ENCODE results near the gene AGTRAP. TPM values are rescaled to one million over a fixed set of nuclear protein-coding genes. Genes with fewer than 3 reads are reported as not detected.

Gene AGTRAP
- total and polyA plus RNA-seq, 10 donors, result 40.8 to 120 (median 56.4) TPM

DNA sequence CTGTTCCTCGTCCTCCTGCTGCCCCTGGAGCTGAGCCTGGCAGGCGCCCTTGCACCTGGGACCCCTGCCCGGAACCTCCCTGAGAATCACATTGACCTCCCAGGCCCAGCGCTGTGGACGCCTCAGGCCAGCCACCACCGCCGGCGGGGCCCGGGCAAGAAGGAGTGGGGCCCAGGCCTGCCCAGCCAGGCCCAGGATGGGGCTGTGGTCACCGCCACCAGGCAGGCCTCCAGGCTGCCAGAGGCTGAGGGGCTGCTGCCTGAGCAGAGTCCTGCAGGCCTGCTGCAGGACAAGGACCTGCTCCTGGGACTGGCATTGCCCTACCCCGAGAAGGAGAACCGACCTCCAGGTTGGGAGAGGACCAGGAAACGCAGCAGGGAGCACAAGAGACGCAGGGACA is 29.6 kb upstream of the AGTRAP start:
- H3K9me3 ChIP-seq, result no peaks in the 10 kb centered on the region
- H3K4me1 ChIP-seq, result peaks cover 0 to 5% (median 0%) of the 10 kb centered on the region in 6 donors
- H3K27ac ChIP-seq, result no peak overlapping the region
- peaks cover 0 to 79% (median 15%) of the 10 kb centered on the region in 7 donors for H3K27me3 ChIP-seq (replicated peaks in 1 of 7)
- H3K4me3 ChIP-seq, result no peak overlapping the region
- H3K36me3 ChIP-seq, result no peaks in the 10 kb centered on the region
- 87 to 92% (median 91%) methylated on average over 4 to 14 of the region's 14 CpGs for WGBS, 5 donors
- DNase-seq, result no peak
- intact Hi-C loops (cut with DNase I; ENCODE audit: low total_unique reads), result no loop called here
- TF ChIP-seq POLR2AphosphoS5 (IDR thresholded peaks at IDR 0.05), result no peak
- no peak for TF ChIP-seq CTCF (IDR thresholded peaks at IDR 0.05 in 8 of 11, conservative IDR thresholded peaks at IDR 0.05 in 3 of 11)
- TF ChIP-seq POLR2A (IDR thresholded peaks at IDR 0.05), result no peak

DNA sequence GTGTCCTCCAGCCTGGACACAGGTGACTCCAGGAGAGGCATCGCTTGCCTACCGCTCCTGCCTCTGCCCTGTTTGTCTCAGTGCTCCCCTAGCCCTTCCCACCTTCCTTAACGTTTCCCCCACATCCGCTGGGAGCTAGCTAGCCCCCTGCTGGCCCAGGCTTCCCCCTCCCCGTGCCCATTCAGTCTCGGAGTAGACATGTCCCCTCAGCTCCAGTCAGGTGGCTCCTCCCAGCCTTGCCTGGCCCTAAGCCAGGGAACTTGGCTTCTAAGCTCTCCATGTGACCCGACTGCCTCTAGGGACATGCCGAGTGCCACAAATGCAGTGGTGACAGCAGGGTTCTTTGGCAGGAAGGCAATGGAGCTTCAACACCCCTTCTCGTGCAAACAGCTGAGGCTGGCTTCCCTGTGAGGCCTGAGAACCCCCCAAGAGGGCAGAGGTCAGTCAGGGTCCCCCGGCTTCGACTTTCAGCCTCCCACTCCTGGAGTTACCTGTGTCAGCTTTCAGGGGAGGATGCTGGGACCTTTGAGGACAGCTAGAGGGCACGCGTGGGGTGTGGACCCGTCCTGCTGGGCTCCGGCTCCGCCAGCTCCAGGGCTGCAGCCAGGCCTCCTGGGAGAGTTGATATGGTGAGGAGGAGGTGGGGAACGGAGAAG is 28.2 kb upstream of the AGTRAP start:
- no peak for TF ChIP-seq CTCF (IDR thresholded peaks at IDR 0.05 in 8 of 11, conservative IDR thresholded peaks at IDR 0.05 in 3 of 11)
- 48 to 56% (median 55%) methylated on average over 15 to 17 of the region's 17 CpGs for WGBS, 5 donors
- H3K27me3 ChIP-seq (replicated peaks in 1 of 7), result peaks cover 0 to 81% (median 9%) of the 10 kb centered on the region in 7 donors
- H3K36me3 ChIP-seq, result no peaks in the 10 kb centered on the region
- no peak for DNase-seq
- no peaks in the 10 kb centered on the region for H3K9me3 ChIP-seq
- peaks cover 0 to 3% (median 0%) of the 10 kb centered on the region in 6 donors for H3K4me1 ChIP-seq
- intact Hi-C loops (cut with DNase I; ENCODE audit: low total_unique reads), result no loop called here
- H3K4me3 ChIP-seq, result no peak overlapping the region
- H3K27ac ChIP-seq, result no peak overlapping the region

DNA sequence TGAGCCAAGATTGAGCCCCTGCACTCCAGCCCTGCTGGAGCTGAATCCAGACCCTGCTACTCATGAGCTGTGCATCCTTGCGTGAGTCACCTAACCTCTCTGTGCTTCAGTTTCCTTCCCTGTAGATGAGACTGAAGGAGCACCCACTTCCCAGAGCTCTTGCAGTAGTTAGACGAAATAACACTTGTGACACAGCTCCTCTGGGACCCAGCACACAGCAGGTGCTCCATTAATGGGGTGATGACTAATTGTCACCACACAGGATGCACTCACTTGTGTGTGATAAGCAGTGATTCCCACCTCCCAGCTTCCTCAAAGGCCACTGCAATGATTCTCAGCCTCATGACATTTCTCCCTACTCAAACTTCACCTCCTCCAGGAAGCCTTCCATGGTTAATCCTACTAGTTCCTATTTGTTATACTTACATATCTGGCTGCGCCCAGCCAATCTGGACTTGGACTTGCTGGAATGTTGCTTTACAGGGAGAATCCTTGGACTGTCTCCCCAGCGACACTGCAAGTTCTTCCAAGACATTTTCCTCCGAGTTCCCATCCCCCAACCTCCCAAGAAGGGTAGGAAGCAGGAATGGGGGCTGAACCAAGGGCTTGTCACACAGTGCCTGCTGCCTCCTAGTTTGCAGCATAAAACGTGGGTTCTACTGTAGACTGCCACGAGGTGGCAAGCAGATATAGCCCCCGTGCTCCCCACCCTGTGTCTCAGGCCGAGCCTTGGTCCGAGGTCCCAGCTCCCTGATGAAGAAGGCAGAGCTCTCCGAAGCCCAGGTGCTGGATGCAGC is 27.2 kb upstream of the AGTRAP start:
- intact Hi-C loops (cut with DNase I; ENCODE audit: low total_unique reads), result no loop called here
- Histone ChIP-seq H3K27ac (no peak overlapping the region), H3K27me3 (replicated peaks in 1 of 7) (peaks cover 0 to 80% (median 9%) of the 10 kb centered on the region in 7 donors), H3K4me1 (peaks cover 0 to 3% (median 0%) of the 10 kb centered on the region in 6 donors), H3K36me3 (no peaks in the 10 kb centered on the region), H3K9me3 (no peaks in the 10 kb centered on the region), H3K4me3 (no peak overlapping the region)
- TF ChIP-seq POLR2A (IDR thresholded peaks at IDR 0.05) (no peak), POLR2AphosphoS5 (IDR thresholded peaks at IDR 0.05) (no peak), CTCF (IDR thresholded peaks at IDR 0.05 in 8 of 11, conservative IDR thresholded peaks at IDR 0.05 in 3 of 11) (no peak)
- DNase-seq, result no peak
- 68 to 80% (median 75%) methylated on average over 11 of the region's 11 CpGs for WGBS, 5 donors

- intact Hi-C loops (cut with DNase I; ENCODE audit: low total_unique reads), result no loop called here
- TF ChIP-seq CTCF (IDR thresholded peaks at IDR 0.05 in 8 of 11, conservative IDR thresholded peaks at IDR 0.05 in 3 of 11), result no peak
- TF ChIP-seq POLR2A (IDR thresholded peaks at IDR 0.05), result no peak
- no peak for TF ChIP-seq POLR2AphosphoS5 (IDR thresholded peaks at IDR 0.05)
- H3K27me3 ChIP-seq (replicated peaks in 1 of 7), result peaks cover 0 to 54% (median 6%) of the 10 kb centered on the region in 7 donors
- H3K36me3 ChIP-seq, result no peaks in the 10 kb centered on the region
- H3K27ac ChIP-seq, result no peak overlapping the region
- no peaks in the 10 kb centered on the region for H3K9me3 ChIP-seq
- DNase-seq, result no peak
- H3K4me1 ChIP-seq, result peaks cover 0 to 3% (median 0%) of the 10 kb centered on the region in 6 donors
- WGBS, 5 donors, result 87 to 93% (median 90%) methylated on average over 5 of the region's 5 CpGs
- H3K4me3 ChIP-seq, result no peak overlapping the region
Measured at GRCh38 chr1:11711490-11711889, 24.4 kb upstream of the AGTRAP start.
